Astrocyte (in vitro differentiated cells and primary cell): Measurements from ENCODE around the gene RPS6KB1. TPM values are rescaled to one million over a fixed set of nuclear protein-coding genes. Genes with fewer than 3 reads are reported as not detected.

Experiments
- DNase-seq: peaks from one replicate; pipeline ENCODE4 v3.0.0-alpha.2; 2010; ENCODE audit warnings: low read depth
- FAIRE-seq: peaks from 2 replicates; lab custom pipeline; 2011; peaks lifted over from hg19 to GRCh38; lab: Jason Lieb, UNC
- H2AFZ ChIP-seq: 2 replicates; pipeline ENCODE4 v1.6.0; 2012; ENCODE audit warnings: low read depth, low read length, inconsistent platforms
- H3K27ac ChIP-seq: 2 replicates; pipeline ENCODE4 v1.5.1; 2011; ENCODE audit warnings: low read depth, low read length, inconsistent platforms
- H3K27me3 ChIP-seq: 2 replicates; pipeline ENCODE4 v1.6.0; 2011; ENCODE audit warnings: low read length, inconsistent platforms; ENCODE audit not compliant: insufficient read depth
- H3K36me3 ChIP-seq: 2 replicates; pipeline ENCODE4 v1.5.1; 2011; ENCODE audit warnings: low read length, inconsistent platforms; ENCODE audit not compliant: insufficient read depth
- H3K4me1 ChIP-seq: 2 replicates; pipeline ENCODE4 v1.5.1; 2011; ENCODE audit warnings: low read length, inconsistent platforms; ENCODE audit not compliant: insufficient read depth
- H3K4me2 ChIP-seq: 2 replicates; pipeline ENCODE4 v1.6.0; 2012; ENCODE audit warnings: low read length, inconsistent platforms
- H3K4me3 ChIP-seq: 2 replicates; pipeline ENCODE4 v1.5.1; 2011; ENCODE audit warnings: low read depth, mild to moderate bottlenecking, low read length, inconsistent platforms; ENCODE audit not compliant: insufficient read depth
- H3K79me2 ChIP-seq: 2 replicates; pipeline ENCODE4 v1.6.0; 2012; ENCODE audit warnings: mild to moderate bottlenecking, low read length, inconsistent platforms; ENCODE audit not compliant: insufficient read depth
- H3K9ac ChIP-seq: 2 replicates; pipeline ENCODE4 v1.6.0; 2012; ENCODE audit warnings: mild to moderate bottlenecking, low read length, inconsistent platforms
- H3K9me3 ChIP-seq: 2 replicates; pipeline ENCODE4 v1.5.1; 2012; ENCODE audit warnings: low read depth, mild to moderate bottlenecking, low read length, inconsistent platforms; ENCODE audit not compliant: insufficient read depth
- H4K20me1 ChIP-seq: 2 replicates; pipeline ENCODE4 v1.6.0; 2012; ENCODE audit warnings: low read length, inconsistent platforms; ENCODE audit not compliant: insufficient read depth
- H3K27ac Mint-ChIP-seq: one replicate; pipeline ENCODE4 v1.8.0; 2021; ENCODE audit warnings: mild to moderate bottlenecking, mixed read lengths; ENCODE audit not compliant: unreplicated experiment
- H3K27me3 Mint-ChIP-seq: one replicate; pipeline ENCODE4 v1.8.0; 2021; ENCODE audit warnings: low read depth, mixed read lengths; ENCODE audit not compliant: unreplicated experiment
- H3K36me3 Mint-ChIP-seq: one replicate; pipeline ENCODE4 v1.8.0; 2021; ENCODE audit warnings: low read depth, mixed read lengths; ENCODE audit not compliant: unreplicated experiment
- H3K4me1 Mint-ChIP-seq: one replicate; pipeline ENCODE4 v1.8.0; 2021; ENCODE audit warnings: low read depth, mixed read lengths; ENCODE audit not compliant: unreplicated experiment
- H3K4me3 Mint-ChIP-seq: one replicate; pipeline ENCODE4 v1.8.0; 2021; ENCODE audit warnings: mild to moderate bottlenecking, moderate library complexity, mixed read lengths; ENCODE audit not compliant: unreplicated experiment
- H3K9me3 Mint-ChIP-seq: one replicate; pipeline ENCODE4 v1.8.0; 2021; ENCODE audit warnings: mild to moderate bottlenecking, mixed read lengths; ENCODE audit not compliant: unreplicated experiment
- CTCF ChIP-seq: IDR thresholded peaks from 2 replicates; pipeline ENCODE4 v1.5.1; 2011; ENCODE audit warnings: low read depth, mild to moderate bottlenecking, inconsistent platforms, low read length, moderate library complexity; ENCODE audit not compliant: insufficient read depth
- EZH2 ChIP-seq: IDR thresholded peaks from 2 replicates; pipeline ENCODE4 v1.6.1; 2012; ENCODE audit warnings: mild to moderate bottlenecking, low read length, inconsistent platforms; ENCODE audit not compliant: insufficient read depth
- total RNA-seq: library from RNA; stranded (reverse); gene quantifications from 2 replicates; pipeline ENCODE4 v1.2.1, GENCODE V29; 2021

The RPS6KB1 gene
- total RNA-seq, 1 donor from 2014 or later, result 33.4 TPM

DNA sequence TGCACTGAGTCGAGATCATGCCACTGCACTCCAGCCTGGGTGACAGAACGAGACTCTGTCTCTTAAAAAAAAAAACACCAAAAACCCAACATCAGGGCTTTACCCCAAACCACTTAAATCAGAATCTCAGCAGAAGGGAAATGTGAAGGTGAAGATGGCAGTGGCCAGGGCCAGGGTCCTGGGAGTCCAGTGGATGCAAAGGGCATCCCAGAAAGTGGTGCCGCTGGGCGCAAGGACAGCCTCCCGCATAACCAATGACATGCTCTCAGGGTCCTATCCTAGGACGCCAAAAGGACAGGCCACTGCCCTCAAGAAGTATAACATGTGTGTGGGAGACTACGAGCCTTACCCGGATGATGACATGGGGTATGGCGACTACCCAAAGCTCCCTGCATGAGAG is 8.1 kb upstream of the RPS6KB1 start:
- no peak overlapping the region for H3K9ac ChIP-seq
- no peaks in the 10 kb centered on the region for H3K4me1 ChIP-seq
- no peak for TF ChIP-seq EZH2
- no peak for TF ChIP-seq CTCF
- Mint-ChIP-seq H3K27ac (no peak overlapping the region), H3K9me3 (no peaks in the 10 kb centered on the region), H3K4me3 (no peak overlapping the region), H3K27me3 (no peaks in the 10 kb centered on the region), H3K4me1 (no peaks in the 10 kb centered on the region), H3K36me3 (peaks cover 4% of the 10 kb centered on the region)
- no peak overlapping the region for H3K27ac ChIP-seq
- no peaks in the 10 kb centered on the region for H4K20me1 ChIP-seq
- H3K79me2 ChIP-seq, result no peaks in the 10 kb centered on the region
- no peaks in the 10 kb centered on the region for H3K27me3 ChIP-seq
- no peaks in the 10 kb centered on the region for H3K9me3 ChIP-seq
- H3K4me3 ChIP-seq, result no peak overlapping the region
- DNase-seq, result no peak
- H2AFZ ChIP-seq, result no peak overlapping the region
- H3K4me2 ChIP-seq, result no peak overlapping the region
- H3K36me3 ChIP-seq, result no peaks in the 10 kb centered on the region
- no peak for FAIRE-seq

DNA sequence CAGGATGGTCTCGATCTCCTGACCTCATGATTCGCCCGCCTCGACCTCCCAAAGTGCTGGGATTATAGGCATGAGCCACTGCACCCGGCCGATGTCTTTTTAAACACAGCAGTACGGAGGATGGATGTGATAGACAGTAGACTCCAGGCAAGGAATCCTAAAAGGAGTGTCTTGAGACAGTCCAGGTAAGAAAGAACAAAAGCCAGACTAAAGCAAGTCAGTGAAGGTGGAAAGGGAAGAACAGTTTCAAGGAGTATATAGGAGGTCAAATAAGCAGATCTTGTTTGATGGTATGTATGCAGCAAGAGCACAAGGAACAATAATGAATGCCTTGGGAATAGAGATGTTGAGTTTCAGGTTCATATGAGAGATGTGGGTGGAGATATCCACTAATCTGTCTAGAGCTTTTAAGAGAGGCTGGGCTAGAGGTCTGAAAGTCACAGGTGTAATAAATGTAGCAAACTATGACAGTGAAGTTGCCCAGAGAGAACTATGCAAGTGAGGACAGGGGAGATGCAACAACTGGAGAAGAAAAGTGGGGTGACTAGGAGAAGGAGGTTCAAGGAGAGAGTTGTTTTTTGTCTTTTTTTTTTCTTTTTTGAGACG is 4.7 kb upstream of the RPS6KB1 start:
- FAIRE-seq, result no peak
- TF ChIP-seq CTCF (no peak), EZH2 (no peak)
- Mint-ChIP-seq H3K27me3 (no peaks in the 10 kb centered on the region), H3K9me3 (no peaks in the 10 kb centered on the region), H3K4me1 (peaks cover 7% of the 10 kb centered on the region), H3K4me3 (peak overlapping the region; percentile 4), H3K27ac (no peak overlapping the region), H3K36me3 (peaks cover 7% of the 10 kb centered on the region)
- H3K9ac ChIP-seq, result no peak overlapping the region
- no peak overlapping the region for H3K4me2 ChIP-seq
- H2AFZ ChIP-seq, result no peak overlapping the region
- H3K9me3 ChIP-seq, result no peaks in the 10 kb centered on the region
- no peaks in the 10 kb centered on the region for H4K20me1 ChIP-seq
- no peak overlapping the region for H3K4me3 ChIP-seq
- H3K27me3 ChIP-seq, result no peaks in the 10 kb centered on the region
- H3K27ac ChIP-seq, result no peak overlapping the region
- H3K4me1 ChIP-seq, result peaks cover 4% of the 10 kb centered on the region
- H3K36me3 ChIP-seq, result no peaks in the 10 kb centered on the region
- H3K79me2 ChIP-seq, result peaks cover 18% of the 10 kb centered on the region
- no peak for DNase-seq

DNA sequence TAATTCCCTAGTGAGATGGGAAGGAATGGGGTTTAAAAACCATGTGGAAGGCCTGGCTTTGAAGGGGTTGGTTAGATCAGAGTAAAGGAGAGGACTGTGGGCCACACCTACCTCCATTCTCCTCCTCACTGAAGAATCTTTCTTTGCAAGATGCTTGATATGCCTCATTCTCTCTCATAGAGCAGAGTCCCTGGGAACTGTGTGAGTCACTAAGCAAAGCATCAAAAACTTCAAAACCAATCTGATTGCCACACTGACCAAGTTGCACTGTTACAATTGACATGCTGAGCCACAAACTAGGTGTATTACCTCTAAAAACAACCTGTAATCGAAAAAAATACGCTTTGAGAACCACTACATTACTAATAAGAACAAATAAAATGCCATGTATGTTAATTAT is 2.2 kb upstream of the RPS6KB1 start:
- H3K27ac ChIP-seq, result no peak overlapping the region
- Mint-ChIP-seq H3K4me1 (peaks cover 13% of the 10 kb centered on the region), H3K27me3 (no peaks in the 10 kb centered on the region), H3K36me3 (peaks cover 7% of the 10 kb centered on the region), H3K4me3 (peak overlapping the region; percentile 73), H3K9me3 (no peaks in the 10 kb centered on the region), H3K27ac (peak overlapping the region; percentile 80)
- H3K9me3 ChIP-seq, result no peaks in the 10 kb centered on the region
- peaks cover 14% of the 10 kb centered on the region for H4K20me1 ChIP-seq
- H3K27me3 ChIP-seq, result no peaks in the 10 kb centered on the region
- DNase-seq (no peak), FAIRE-seq (no peak)
- H3K9ac ChIP-seq, result no peak overlapping the region
- H3K4me2 ChIP-seq, result no peak overlapping the region
- H2AFZ ChIP-seq, result no peak overlapping the region
- TF ChIP-seq CTCF, result no peak
- no peak for TF ChIP-seq EZH2
- H3K36me3 ChIP-seq, result no peaks in the 10 kb centered on the region
- H3K79me2 ChIP-seq, result peaks cover 41% of the 10 kb centered on the region
- H3K4me3 ChIP-seq, result no peak overlapping the region
- peaks cover 9% of the 10 kb centered on the region for H3K4me1 ChIP-seq
